ENCODE results near the gene CGAS.

DNA sequence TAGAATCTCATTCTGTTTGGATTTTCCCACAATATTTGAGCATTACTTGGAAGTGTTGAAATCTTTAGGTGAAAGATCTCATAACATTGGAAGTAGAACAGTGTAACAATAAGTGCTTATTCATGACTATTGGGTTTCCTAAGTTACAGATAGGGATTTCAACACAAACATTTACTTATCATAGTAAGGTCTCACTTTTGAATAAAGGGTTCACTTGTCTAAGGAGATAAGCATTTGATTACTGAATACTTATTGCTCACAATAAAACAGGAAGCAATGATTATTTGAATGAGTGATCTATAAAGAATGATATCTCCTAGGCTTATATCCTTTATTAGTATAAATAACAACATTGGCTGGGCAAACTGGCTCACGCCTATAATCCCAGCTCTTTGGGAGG lies 42.7 kb downstream of the CGAS start:
- TF ChIP-seq POLR2A (IDR thresholded peaks at IDR 0.05; ENCODE audit: low read length) (no peak), HDAC2 (IDR thresholded peaks at IDR 0.05) (no peak), EP300 (IDR thresholded peaks at IDR 0.05) (no peak), CTCF (IDR thresholded peaks at IDR 0.05) (no peak), MYC (IDR thresholded peaks at IDR 0.05; ENCODE audit: borderline replicate concordance, low read length) (no peak), HOXA7 (CRISPR knock-in tag; IDR thresholded peaks at IDR 0.05) (no peak)
